T-cell (primary cell): ENCODE measurements around the gene CTXND2. TPM values are rescaled to one million over a fixed set of nuclear protein-coding genes. Genes with fewer than 3 reads are reported as not detected.
A peak's percentile ranks its signal among the peaks of the same experiment; 100 is the strongest.

Source experiments
- ATAC-seq, 4 experiments: fragments of 200-7000 bp in 3 of 4; fragments of 150-1000 bp in 1 of 4; cut with Tn5 transposase; replicated peaks in 1 of 4; 1 replicate in 3 of 4; 2 replicates in 1 of 4; pipeline ENCODE4 v1.10.0; 2021; ENCODE audit warnings: moderate library complexity in 3 of 4, mild to moderate bottlenecking in 2 of 4, moderate number of reproducible peaks in 1 of 4
- CTCF ChIA-PET, 2 donors: fragments of 300-600 bp; sonication (Branson Sonifier 250); formaldehyde crosslinking; loops; one replicate each; lab custom pipeline; 2022; ENCODE audit warnings: antibody characterized with exemption in 2 of 2; lab: Charles Lee
- POLR2A ChIA-PET, 2 donors: fragments of 300-600 bp; sonication (Branson Sonifier 250); formaldehyde crosslinking; loops; one replicate each; lab custom pipeline; 2022; ENCODE audit warnings: antibody characterized with exemption in 2 of 2; lab: Charles Lee
- DNase-seq, 35 experiments: peaks; one replicate each; pipeline versions ENCODE4 v3.0.0 to v3.0.0-alpha.2; 2013 to 2023
- H3K27ac ChIP-seq: one replicate; pipeline ENCODE4 v1.5.1; 2013; ENCODE audit warnings: low read length
- H3K27me3 ChIP-seq, 2 experiments: replicated peaks in 1 of 2; 1 replicate in 1 of 2; 2 replicates in 1 of 2; pipeline versions ENCODE4 v1.6.1 to v1.7.0; 2013; ENCODE audit warnings: low read length in 1 of 2, mixed read lengths in 1 of 2; ENCODE audit not compliant: control insufficient read depth in 2 of 2, insufficient read depth in 2 of 2; ENCODE audit errors: extremely low read depth in 1 of 2
- H3K36me3 ChIP-seq, 2 donors: 1 replicate in 1 of 2; 2 replicates in 1 of 2; pipeline versions ENCODE4 v1.6.1 to v1.7.0; 2013; ENCODE audit warnings: low read length in 1 of 2; ENCODE audit not compliant: control insufficient read depth in 2 of 2, insufficient read depth in 1 of 2; ENCODE audit errors: extremely low read depth in 1 of 2
- H3K4me1 ChIP-seq, 2 experiments: 1 replicate in 1 of 2; 2 replicates in 1 of 2; pipeline versions ENCODE4 v1.6.1 to v1.7.0; 2013; ENCODE audit warnings: low read length in 2 of 2, mixed read lengths in 1 of 2; ENCODE audit not compliant: insufficient read depth in 2 of 2, control insufficient read depth in 1 of 2; ENCODE audit errors: extremely low read depth in 1 of 2
- H3K4me3 ChIP-seq, 2 donors: 1 replicate in 1 of 2; 2 replicates in 1 of 2; pipeline versions ENCODE4 v1.5.1 to v1.7.0; 2013; ENCODE audit warnings: mild to moderate bottlenecking in 2 of 2, low read length in 1 of 2, moderate library complexity in 1 of 2; ENCODE audit not compliant: control insufficient read depth in 1 of 2; ENCODE audit errors: extremely low read depth in 1 of 2
- H3K9me3 ChIP-seq: 2 replicates; pipeline ENCODE4 v1.7.0; 2013
- H3K27ac Mint-ChIP-seq, 2 donors: one replicate each; pipeline ENCODE4 v1.8.0; 2020 to 2021; ENCODE audit warnings: mild to moderate bottlenecking in 2 of 2, mixed read lengths in 2 of 2
- H3K27me3 Mint-ChIP-seq, 2 donors: one replicate each; pipeline ENCODE4 v1.8.0; 2021 to 2022; ENCODE audit warnings: mixed read lengths in 2 of 2
- H3K36me3 Mint-ChIP-seq: one replicate; pipeline ENCODE4 v1.8.0; 2021; ENCODE audit warnings: mixed read lengths
- H3K4me1 Mint-ChIP-seq, 3 donors: one replicate each; pipeline ENCODE4 v1.8.0; 2020 to 2022; ENCODE audit warnings: mixed read lengths in 3 of 3, mild to moderate bottlenecking in 1 of 3
- H3K4me3 Mint-ChIP-seq, 3 donors: one replicate each; pipeline ENCODE4 v1.8.0; 2020 to 2022; ENCODE audit warnings: mild to moderate bottlenecking in 3 of 3, mixed read lengths in 3 of 3, moderate library complexity in 3 of 3
- H3K9me3 Mint-ChIP-seq, 3 donors: one replicate each; pipeline ENCODE4 v1.8.0; 2020 to 2022; ENCODE audit warnings: mixed read lengths in 3 of 3
- WGBS: methylation state at CpG from one replicate; pipeline ENCODE4 v1.1.5; 2013; ENCODE audit warnings: missing lambda C conversion rate; ENCODE audit not compliant: insufficient coverage; 5-methylcytosine and 5-hydroxymethylcytosine counted together
- total RNA-seq, 35 experiments: library from RNA in 6 of 35; stranded (reverse) in 6 of 35; fragments of 120-200 nt in 1 of 35; gene quantifications; one replicate each; pipeline versions ENCODE4 v1.2.1 to v1.2.4 and lab custom pipeline; 2013 to 2026

The CTXND2 gene
- total RNA-seq, 5 donors from 2014 or later (not counting 1 experiment from before 2014, with no cell fraction given) = not detected

- ChIA-PET CTCF (no interaction called here), POLR2A (no interaction called here)
- Histone ChIP-seq H3K27ac (no peak overlapping the region), H3K36me3 (peaks cover 20 to 63% of the 10 kb centered on the region in 2 donors), H3K27me3 (no peaks in the 10 kb centered on the region), H3K4me1 (no peaks in the 10 kb centered on the region), H3K9me3 (no peaks in the 10 kb centered on the region), H3K4me3 (no peak overlapping the region)
- peaks cover 50% of the 10 kb centered on the region for H3K36me3 Mint-ChIP-seq
- no peaks in the 10 kb centered on the region for H3K27me3 Mint-ChIP-seq
- peak overlapping the region; percentile 18 to 55 for H3K27ac Mint-ChIP-seq
- no peak for ATAC-seq
- no peaks in the 10 kb centered on the region for H3K9me3 Mint-ChIP-seq
- whole genome bisulfite sequencing = 100% methylated on average over 1 of the region's 3 CpGs
- H3K4me3 Mint-ChIP-seq = no peak overlapping the region
- no peak for DNase-seq
- no peaks in the 10 kb centered on the region for H3K4me1 Mint-ChIP-seq
Observed at GRCh38 chr1:150954708-150955107, 67.8 kb downstream of the CTXND2 start.

- Histone ChIP-seq H3K4me3 (no peak overlapping the region), H3K4me1 (no peaks in the 10 kb centered on the region), H3K27ac (no peak overlapping the region), H3K27me3 (no peaks in the 10 kb centered on the region), H3K36me3 (peaks cover 23 to 64% of the 10 kb centered on the region in 2 donors), H3K9me3 (no peaks in the 10 kb centered on the region)
- no peaks in the 10 kb centered on the region for H3K4me1 Mint-ChIP-seq
- no peak overlapping the region for H3K4me3 Mint-ChIP-seq
- ATAC-seq = no peak
- no peaks in the 10 kb centered on the region for H3K27me3 Mint-ChIP-seq
- no peaks in the 10 kb centered on the region for H3K9me3 Mint-ChIP-seq
- POLR2A ChIA-PET = interaction anchor here (0.5 to 0.6 kb wide), 3 partner anchors 15 to 648 kb away, joined by 4 to 7 read pairs (median 6); no protein-coding TSS in a partner anchor
- H3K27ac Mint-ChIP-seq = peak overlapping the region; percentile 8 to 19
- CTCF ChIA-PET = no interaction called here
- peaks cover 50% of the 10 kb centered on the region for H3K36me3 Mint-ChIP-seq
- no peak for DNase-seq
Observed at GRCh38 chr1:150955280-150955679, 68.3 kb downstream of the CTXND2 start.

GRCh38 chr1:150957666-150958065 lies 70.7 kb downstream of the CTXND2 start:
- H3K36me3 Mint-ChIP-seq = peaks cover 43% of the 10 kb centered on the region
- no peaks in the 10 kb centered on the region for H3K9me3 Mint-ChIP-seq
- no peaks in the 10 kb centered on the region for H3K4me1 ChIP-seq
- CTCF ChIA-PET = interaction anchor here in 1 of 2 donors (0.6 to 1.0 kb wide), 5 partner anchors 25 to 892 kb away, joined by 3 to 8 read pairs (median 4); partner anchors contain the start of gene ANXA9
- POLR2A ChIA-PET = interaction anchor here (0.6 to 0.7 kb wide), 3 partner anchors 11 to 184 kb away, joined by 3 to 12 read pairs (median 4); no protein-coding TSS in a partner anchor
- H3K4me3 ChIP-seq = no peak overlapping the region
- 100% methylated on average over 4 of the region's 11 CpGs for WGBS
- no peaks in the 10 kb centered on the region for H3K9me3 ChIP-seq
- DNase-seq = no peak
- no peak overlapping the region for H3K4me3 Mint-ChIP-seq
- H3K36me3 ChIP-seq = peaks cover 17 to 62% of the 10 kb centered on the region in 2 donors
- H3K27ac Mint-ChIP-seq = no peak overlapping the region
- ATAC-seq = no peak
- no peak overlapping the region for H3K27ac ChIP-seq
- H3K27me3 ChIP-seq = no peaks in the 10 kb centered on the region
- H3K4me1 Mint-ChIP-seq = peaks cover 0 to 4% (median 0%) of the 10 kb centered on the region in 3 donors
- no peaks in the 10 kb centered on the region for H3K27me3 Mint-ChIP-seq

GRCh38 chr1:150960646-150961045 lies 73.7 kb downstream of the CTXND2 start:
- ChIA-PET CTCF (no interaction called here), POLR2A (interaction anchor here in 1 of 2 donors (0.6 kb wide), 1 partner anchor 475 kb away, joined by 4 read pairs; no protein-coding TSS in a partner anchor)
- no peak for ATAC-seq
- WGBS = 100% methylated on average over 1 of the region's 7 CpGs
- Histone ChIP-seq H3K27ac (no peak overlapping the region), H3K27me3 (no peaks in the 10 kb centered on the region), H3K4me3 (no peak overlapping the region), H3K4me1 (no peaks in the 10 kb centered on the region), H3K36me3 (peaks cover 29 to 68% of the 10 kb centered on the region in 2 donors), H3K9me3 (no peaks in the 10 kb centered on the region)
- Mint-ChIP-seq H3K9me3 (no peaks in the 10 kb centered on the region), H3K27ac (no peak overlapping the region), H3K4me1 (peaks cover 0 to 6% (median 0%) of the 10 kb centered on the region in 3 donors), H3K27me3 (no peaks in the 10 kb centered on the region), H3K4me3 (no peak overlapping the region), H3K36me3 (peaks cover 43% of the 10 kb centered on the region)
- no peak for DNase-seq

- no peak overlapping the region for H3K4me3 Mint-ChIP-seq
- Histone ChIP-seq H3K27me3 (no peaks in the 10 kb centered on the region), H3K27ac (no peak overlapping the region), H3K4me3 (no peak overlapping the region), H3K4me1 (no peaks in the 10 kb centered on the region), H3K9me3 (no peaks in the 10 kb centered on the region), H3K36me3 (peaks cover 31 to 77% of the 10 kb centered on the region in 2 donors)
- no peak overlapping the region for H3K27ac Mint-ChIP-seq
- peaks cover 49% of the 10 kb centered on the region for H3K36me3 Mint-ChIP-seq
- DNase-seq = no peak
- CTCF ChIA-PET = no interaction called here
- H3K4me1 Mint-ChIP-seq = peaks cover 0 to 6% (median 0%) of the 10 kb centered on the region in 3 donors
- H3K9me3 Mint-ChIP-seq = no peaks in the 10 kb centered on the region
- no peak for ATAC-seq
- WGBS = 80% methylated on average over 1 of the region's 4 CpGs
- POLR2A ChIA-PET = no interaction called here
- no peaks in the 10 kb centered on the region for H3K27me3 Mint-ChIP-seq
Observed at GRCh38 chr1:150961756-150962155, 74.8 kb downstream of the CTXND2 start.

Other genes with a start within 250 kb of the CTXND2 start
- gene GOLPH3L, start 190.0 kb upstream of the CTXND2 start, total RNA-seq = 10 to 100 TPM; 10.2 to 23.7 (median 21.5) TPM
- under 1 TPM in 4 of 5 donors, not detected in 1; 0.28 to 0.55 (median 0.45) TPM for gene HORMAD1, start 166.2 kb upstream of the CTXND2 start, total RNA-seq
- gene CTSS, start 121.4 kb upstream of the CTXND2 start, total RNA-seq = 10 to 100 TPM; 72.4 to 94.7 (median 92.9) TPM
- 10 to 100 TPM in 2 of 5 donors, 1 to 10 TPM in 3; 6.1 to 14.1 (median 7.3) TPM for gene CTSK, start 78.9 kb upstream of the CTXND2 start, total RNA-seq
- gene ARNT, start 10.5 kb upstream of the CTXND2 start, total RNA-seq = 10 to 100 TPM; 37.3 to 38.7 (median 37.9) TPM
- gene SETDB1, start 39.2 kb downstream of the CTXND2 start, total RNA-seq = 10 to 100 TPM; 44.5 to 72.6 (median 62.5) TPM
- gene CERS2, start 87.7 kb downstream of the CTXND2 start, total RNA-seq = 100 to 1,000 TPM in 4 of 5 donors, 10 to 100 TPM in 1; 74.3 to 153 (median 135) TPM
- gene ANXA9, start 95.2 kb downstream of the CTXND2 start, total RNA-seq = under 1 TPM in 2 of 5 donors, not detected in 3; 0.15 to 0.16 TPM
- gene MINDY1, start 119.8 kb downstream of the CTXND2 start, total RNA-seq = 10 to 100 TPM; 15.3 to 26.8 (median 19.0) TPM
- gene PRUNE1, start 121.3 kb downstream of the CTXND2 start, total RNA-seq = 10 to 100 TPM; 15.3 to 31.3 (median 24.9) TPM
- gene BNIPL, start 149.4 kb downstream of the CTXND2 start, total RNA-seq = 1 to 10 TPM in 3 of 5 donors, under 1 TPM in 2; 0.54 to 2.6 (median 2.2) TPM
- gene C1orf56, start 160.6 kb downstream of the CTXND2 start, total RNA-seq = 1 to 10 TPM in 4 of 5 donors, under 1 TPM in 1; 0.61 to 4.8 (median 3.3) TPM
- gene CDC42SE1, start 172.5 kb downstream of the CTXND2 start, total RNA-seq = 100 to 1,000 TPM; 419 to 475 (median 450) TPM
- 1 to 10 TPM; 3.6 to 4.9 (median 3.9) TPM for gene MLLT11, start 173.3 kb downstream of the CTXND2 start, total RNA-seq
- gene GABPB2, start 183.6 kb downstream of the CTXND2 start, total RNA-seq = 10 to 100 TPM; 29.6 to 41.3 (median 32.5) TPM